GM12878 (cell line): ENCODE measurements around the gene ZNF814.

Experiments used
- CHD2 ChIP-seq: IDR thresholded peaks from 2 replicates; pipeline ENCODE4 v1.6.1; 2011; ENCODE audit warnings: low read depth, low read length, improper control_type of control experiment, borderline replicate concordance
- EGR1 ChIP-seq, 2 experiments: IDR thresholded peaks; 1 replicate in 1 of 2; 2 replicates in 1 of 2; pipeline ENCODE4 v1.6.1; 2011 to 2012; ENCODE audit warnings: low read depth in 2 of 2, low read length in 2 of 2, borderline replicate concordance in 1 of 2, mild to moderate bottlenecking in 1 of 2, moderate library complexity in 1 of 2
- ETV6 ChIP-seq, 2 experiments: fragments of 450-650 bp in 1 of 2; IDR thresholded peaks in 1 of 2; conservative IDR thresholded peaks in 1 of 2; 2 replicates each; pipeline ENCODE4 v1.6.1; 2014; ENCODE audit warnings: antibody characterized with exemption in 1 of 2, borderline replicate concordance in 1 of 2, low read depth in 1 of 2, mild to moderate bottlenecking in 1 of 2, moderate library complexity in 1 of 2
- GABPA ChIP-seq: IDR thresholded peaks from 2 replicates; pipeline ENCODE4 v1.6.1; 2014; ENCODE audit warnings: antibody characterized with exemption, low read depth, mild to moderate bottlenecking, inconsistent platforms
- NRF1 ChIP-seq: conservative IDR thresholded peaks from 2 replicates; pipeline ENCODE4 v1.6.1; 2011; ENCODE audit warnings: mild to moderate bottlenecking, low read depth, low read length, improper control_type of control experiment
- POLR2A ChIP-seq: IDR thresholded peaks from 2 replicates; pipeline ENCODE4 v1.6.1; 2011; ENCODE audit warnings: low read depth, mild to moderate bottlenecking, low read length
- RAD51 ChIP-seq: fragments of 450-650 bp; IDR thresholded peaks from 2 replicates; pipeline ENCODE4 v1.6.1; 2016; ENCODE audit warnings: moderate library complexity, mild to moderate bottlenecking, inconsistent platforms
- SIX5 ChIP-seq: IDR thresholded peaks from 2 replicates; pipeline ENCODE4 v1.6.1; 2011; ENCODE audit warnings: mild to moderate bottlenecking, low read depth, low read length, moderate library complexity; ENCODE audit not compliant: severe bottlenecking
- SREBF1 ChIP-seq: IDR thresholded peaks from 2 replicates; pipeline ENCODE4 v1.6.1; 2012; ENCODE audit warnings: mild to moderate bottlenecking, low read length
- ZNF274 ChIP-seq: IDR thresholded peaks from one replicate; pipeline ENCODE4 v1.8.0; 2011; ENCODE audit not compliant: insufficient read length, insufficient read depth
- TF ChIP-seq, protein P1 (sequence below): IDR thresholded peaks from 2 replicates; pipeline ENCODE4 v1.6.1; 2012; ENCODE audit warnings: improper control_type of control experiment, low read depth, low read length; ENCODE audit not compliant: insufficient replicate concordance
- TF ChIP-seq, protein P2 (sequence below), 3 experiments: IDR thresholded peaks in 2 of 3; conservative IDR thresholded peaks in 1 of 3; 2 replicates each; pipeline ENCODE4 v1.5.1; 2011; ENCODE audit warnings: low read depth in 3 of 3, low read length in 3 of 3, mild to moderate bottlenecking in 3 of 3, control low read depth in 2 of 3, moderate library complexity in 2 of 3, inconsistent platforms in 1 of 3, mixed read lengths in 1 of 3; ENCODE audit not compliant: control insufficient read depth in 2 of 3, insufficient read depth in 1 of 3; ENCODE audit errors: extremely low read depth in 1 of 3

DNA sequence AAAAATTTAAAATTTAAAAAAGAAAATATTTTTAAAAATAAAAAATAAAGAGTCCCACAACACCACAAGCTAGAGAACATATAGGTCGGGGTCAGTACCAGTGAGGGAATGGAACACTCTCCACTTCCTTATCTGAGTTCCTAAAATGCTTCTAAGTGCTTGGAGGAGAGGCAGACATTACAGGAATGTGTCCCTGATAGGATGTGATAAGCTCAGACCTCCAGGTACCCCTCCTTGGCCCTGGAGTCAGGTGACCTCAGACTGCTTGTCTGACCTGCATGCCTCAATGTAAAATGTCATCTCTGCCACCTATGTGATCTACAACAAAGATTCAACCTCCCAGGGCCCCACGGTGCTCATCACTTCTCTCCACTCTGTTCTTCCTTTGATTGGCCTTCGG lies 2.8 kb downstream of the ZNF814 start:
- TF ChIP-seq, protein P1, sequence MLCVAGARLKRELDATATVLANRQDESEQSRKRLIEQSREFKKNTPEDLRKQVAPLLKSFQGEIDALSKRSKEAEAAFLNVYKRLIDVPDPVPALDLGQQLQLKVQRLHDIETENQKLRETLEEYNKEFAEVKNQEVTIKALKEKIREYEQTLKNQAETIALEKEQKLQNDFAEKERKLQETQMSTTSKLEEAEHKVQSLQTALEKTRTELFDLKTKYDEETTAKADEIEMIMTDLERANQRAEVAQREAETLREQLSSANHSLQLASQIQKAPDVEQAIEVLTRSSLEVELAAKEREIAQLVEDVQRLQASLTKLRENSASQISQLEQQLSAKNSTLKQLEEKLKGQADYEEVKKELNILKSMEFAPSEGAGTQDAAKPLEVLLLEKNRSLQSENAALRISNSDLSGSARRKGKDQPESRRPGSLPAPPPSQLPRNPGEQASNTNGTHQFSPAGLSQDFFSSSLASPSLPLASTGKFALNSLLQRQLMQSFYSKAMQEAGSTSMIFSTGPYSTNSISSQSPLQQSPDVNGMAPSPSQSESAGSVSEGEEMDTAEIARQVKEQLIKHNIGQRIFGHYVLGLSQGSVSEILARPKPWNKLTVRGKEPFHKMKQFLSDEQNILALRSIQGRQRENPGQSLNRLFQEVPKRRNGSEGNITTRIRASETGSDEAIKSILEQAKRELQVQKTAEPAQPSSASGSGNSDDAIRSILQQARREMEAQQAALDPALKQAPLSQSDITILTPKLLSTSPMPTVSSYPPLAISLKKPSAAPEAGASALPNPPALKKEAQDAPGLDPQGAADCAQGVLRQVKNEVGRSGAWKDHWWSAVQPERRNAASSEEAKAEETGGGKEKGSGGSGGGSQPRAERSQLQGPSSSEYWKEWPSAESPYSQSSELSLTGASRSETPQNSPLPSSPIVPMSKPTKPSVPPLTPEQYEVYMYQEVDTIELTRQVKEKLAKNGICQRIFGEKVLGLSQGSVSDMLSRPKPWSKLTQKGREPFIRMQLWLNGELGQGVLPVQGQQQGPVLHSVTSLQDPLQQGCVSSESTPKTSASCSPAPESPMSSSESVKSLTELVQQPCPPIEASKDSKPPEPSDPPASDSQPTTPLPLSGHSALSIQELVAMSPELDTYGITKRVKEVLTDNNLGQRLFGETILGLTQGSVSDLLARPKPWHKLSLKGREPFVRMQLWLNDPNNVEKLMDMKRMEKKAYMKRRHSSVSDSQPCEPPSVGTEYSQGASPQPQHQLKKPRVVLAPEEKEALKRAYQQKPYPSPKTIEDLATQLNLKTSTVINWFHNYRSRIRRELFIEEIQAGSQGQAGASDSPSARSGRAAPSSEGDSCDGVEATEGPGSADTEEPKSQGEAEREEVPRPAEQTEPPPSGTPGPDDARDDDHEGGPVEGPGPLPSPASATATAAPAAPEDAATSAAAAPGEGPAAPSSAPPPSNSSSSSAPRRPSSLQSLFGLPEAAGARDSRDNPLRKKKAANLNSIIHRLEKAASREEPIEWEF: no peak
- TF ChIP-seq RAD51 (no peak), ETV6 (conservative IDR thresholded peaks at IDR 0.05 in 1 of 2, IDR thresholded peaks at IDR 0.05 in 1 of 2; ENCODE audit: borderline replicate concordance in 1 of 2, low read depth in 1 of 2) (no peak), NRF1 (no peak), ZNF274 (no peak), POLR2A (no peak), EGR1 (IDR thresholded peaks at IDR 0.05; ENCODE audit: borderline replicate concordance in 1 of 2, low read depth in 2 of 2, low read length in 2 of 2) (no peak), CHD2 (no peak), SREBF1 (no peak), SIX5 (no peak), GABPA (no peak)
- TF ChIP-seq, protein P2, sequence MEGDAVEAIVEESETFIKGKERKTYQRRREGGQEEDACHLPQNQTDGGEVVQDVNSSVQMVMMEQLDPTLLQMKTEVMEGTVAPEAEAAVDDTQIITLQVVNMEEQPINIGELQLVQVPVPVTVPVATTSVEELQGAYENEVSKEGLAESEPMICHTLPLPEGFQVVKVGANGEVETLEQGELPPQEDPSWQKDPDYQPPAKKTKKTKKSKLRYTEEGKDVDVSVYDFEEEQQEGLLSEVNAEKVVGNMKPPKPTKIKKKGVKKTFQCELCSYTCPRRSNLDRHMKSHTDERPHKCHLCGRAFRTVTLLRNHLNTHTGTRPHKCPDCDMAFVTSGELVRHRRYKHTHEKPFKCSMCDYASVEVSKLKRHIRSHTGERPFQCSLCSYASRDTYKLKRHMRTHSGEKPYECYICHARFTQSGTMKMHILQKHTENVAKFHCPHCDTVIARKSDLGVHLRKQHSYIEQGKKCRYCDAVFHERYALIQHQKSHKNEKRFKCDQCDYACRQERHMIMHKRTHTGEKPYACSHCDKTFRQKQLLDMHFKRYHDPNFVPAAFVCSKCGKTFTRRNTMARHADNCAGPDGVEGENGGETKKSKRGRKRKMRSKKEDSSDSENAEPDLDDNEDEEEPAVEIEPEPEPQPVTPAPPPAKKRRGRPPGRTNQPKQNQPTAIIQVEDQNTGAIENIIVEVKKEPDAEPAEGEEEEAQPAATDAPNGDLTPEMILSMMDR (IDR thresholded peaks at IDR 0.05 in 2 of 3, conservative IDR thresholded peaks at IDR 0.05 in 1 of 3; ENCODE audit: control insufficient read depth in 2 of 3, extremely low read depth in 1 of 3, insufficient read depth in 1 of 3, low read depth in 3 of 3, low read length in 3 of 3): no peak
